PFSK-1 (cell line): ENCODE results near the gene UGT1A7.

Experiments used
- FOXP2 ChIP-seq: optimal IDR thresholded peaks from 2 replicates; pipeline ENCODE3; 2011; ENCODE audit warnings: borderline replicate concordance, control low read depth, inconsistent platforms; ENCODE audit not compliant: insufficient read depth; ENCODE audit errors: extremely low read length, extremely low read depth
- POLR2AphosphoS5 ChIP-seq: IDR thresholded peaks from 2 replicates; pipeline ENCODE4 v1.6.1; 2012; ENCODE audit warnings: low read depth, mild to moderate bottlenecking, control low read depth, low read length, moderate library complexity
- SIN3A ChIP-seq: IDR thresholded peaks from 2 replicates; pipeline ENCODE4 v1.6.1; 2012; ENCODE audit warnings: mild to moderate bottlenecking, low read length, moderate library complexity, borderline replicate concordance; ENCODE audit not compliant: insufficient read depth
- TAF1 ChIP-seq: IDR thresholded peaks from 2 replicates; pipeline ENCODE4 v1.6.1; 2012; ENCODE audit warnings: low read length, control low read depth, borderline replicate concordance; ENCODE audit not compliant: insufficient read depth
- TF ChIP-seq, protein P1 (sequence below), 2 experiments: IDR thresholded peaks; 2 replicates each; pipeline versions ENCODE4 v1.6.1 to v1.8.0; 2011 to 2012; ENCODE audit warnings: low read depth in 2 of 2, low read length in 2 of 2, control low read depth in 1 of 2, inconsistent platforms in 1 of 2, mild to moderate bottlenecking in 1 of 2, moderate library complexity in 1 of 2; ENCODE audit not compliant: insufficient read depth in 1 of 2

DNA sequence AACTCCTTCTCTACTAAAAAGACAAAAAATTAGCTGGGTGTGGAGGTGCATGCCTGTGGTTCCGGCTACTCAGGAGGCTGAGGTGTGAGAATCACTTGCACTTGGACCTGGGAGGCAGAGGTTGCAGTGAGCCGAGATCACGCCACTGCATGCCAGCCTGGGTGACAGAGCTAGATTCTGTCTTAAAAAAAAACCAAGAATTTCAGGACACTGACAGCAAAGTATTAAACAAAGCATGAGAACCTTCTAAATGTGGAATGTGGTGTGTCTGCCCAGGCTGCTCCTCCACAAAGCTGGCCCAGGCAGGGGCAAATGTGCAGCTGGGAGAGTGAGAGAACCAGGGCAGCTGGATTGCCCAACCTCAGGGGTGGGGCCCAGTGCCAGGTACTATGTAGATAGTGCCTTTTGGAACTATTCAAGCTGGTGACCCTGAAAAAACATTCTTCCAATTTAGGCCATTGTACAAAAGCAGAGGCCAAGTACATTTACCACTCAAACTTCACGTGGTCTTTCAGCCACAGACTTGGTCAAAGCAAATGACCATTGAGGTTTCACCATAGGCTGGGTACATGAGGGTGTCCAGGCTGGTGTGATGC is 24.3 kb downstream of the UGT1A7 start:
- TF ChIP-seq POLR2AphosphoS5 (no peak), TAF1 (no peak), SIN3A (no peak), FOXP2 (no peak)
- TF ChIP-seq, protein P1, sequence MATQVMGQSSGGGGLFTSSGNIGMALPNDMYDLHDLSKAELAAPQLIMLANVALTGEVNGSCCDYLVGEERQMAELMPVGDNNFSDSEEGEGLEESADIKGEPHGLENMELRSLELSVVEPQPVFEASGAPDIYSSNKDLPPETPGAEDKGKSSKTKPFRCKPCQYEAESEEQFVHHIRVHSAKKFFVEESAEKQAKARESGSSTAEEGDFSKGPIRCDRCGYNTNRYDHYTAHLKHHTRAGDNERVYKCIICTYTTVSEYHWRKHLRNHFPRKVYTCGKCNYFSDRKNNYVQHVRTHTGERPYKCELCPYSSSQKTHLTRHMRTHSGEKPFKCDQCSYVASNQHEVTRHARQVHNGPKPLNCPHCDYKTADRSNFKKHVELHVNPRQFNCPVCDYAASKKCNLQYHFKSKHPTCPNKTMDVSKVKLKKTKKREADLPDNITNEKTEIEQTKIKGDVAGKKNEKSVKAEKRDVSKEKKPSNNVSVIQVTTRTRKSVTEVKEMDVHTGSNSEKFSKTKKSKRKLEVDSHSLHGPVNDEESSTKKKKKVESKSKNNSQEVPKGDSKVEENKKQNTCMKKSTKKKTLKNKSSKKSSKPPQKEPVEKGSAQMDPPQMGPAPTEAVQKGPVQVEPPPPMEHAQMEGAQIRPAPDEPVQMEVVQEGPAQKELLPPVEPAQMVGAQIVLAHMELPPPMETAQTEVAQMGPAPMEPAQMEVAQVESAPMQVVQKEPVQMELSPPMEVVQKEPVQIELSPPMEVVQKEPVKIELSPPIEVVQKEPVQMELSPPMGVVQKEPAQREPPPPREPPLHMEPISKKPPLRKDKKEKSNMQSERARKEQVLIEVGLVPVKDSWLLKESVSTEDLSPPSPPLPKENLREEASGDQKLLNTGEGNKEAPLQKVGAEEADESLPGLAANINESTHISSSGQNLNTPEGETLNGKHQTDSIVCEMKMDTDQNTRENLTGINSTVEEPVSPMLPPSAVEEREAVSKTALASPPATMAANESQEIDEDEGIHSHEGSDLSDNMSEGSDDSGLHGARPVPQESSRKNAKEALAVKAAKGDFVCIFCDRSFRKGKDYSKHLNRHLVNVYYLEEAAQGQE (IDR thresholded peaks at IDR 0.05; ENCODE audit: insufficient read depth in 1 of 2, low read depth in 2 of 2, low read length in 2 of 2): no peak
